HG02938 (cell line): ENCODE data around the gene MSX2.

ENCODE experiments used
- ATAC-seq: cut with Tn5 transposase; IDR thresholded peaks from one replicate; pipeline ENCODE4 v1.9.1; 2021; ENCODE audit warnings: mild to moderate bottlenecking, moderate library complexity; ENCODE audit not compliant: unreplicated experiment

The MSX2 gene

DNA sequence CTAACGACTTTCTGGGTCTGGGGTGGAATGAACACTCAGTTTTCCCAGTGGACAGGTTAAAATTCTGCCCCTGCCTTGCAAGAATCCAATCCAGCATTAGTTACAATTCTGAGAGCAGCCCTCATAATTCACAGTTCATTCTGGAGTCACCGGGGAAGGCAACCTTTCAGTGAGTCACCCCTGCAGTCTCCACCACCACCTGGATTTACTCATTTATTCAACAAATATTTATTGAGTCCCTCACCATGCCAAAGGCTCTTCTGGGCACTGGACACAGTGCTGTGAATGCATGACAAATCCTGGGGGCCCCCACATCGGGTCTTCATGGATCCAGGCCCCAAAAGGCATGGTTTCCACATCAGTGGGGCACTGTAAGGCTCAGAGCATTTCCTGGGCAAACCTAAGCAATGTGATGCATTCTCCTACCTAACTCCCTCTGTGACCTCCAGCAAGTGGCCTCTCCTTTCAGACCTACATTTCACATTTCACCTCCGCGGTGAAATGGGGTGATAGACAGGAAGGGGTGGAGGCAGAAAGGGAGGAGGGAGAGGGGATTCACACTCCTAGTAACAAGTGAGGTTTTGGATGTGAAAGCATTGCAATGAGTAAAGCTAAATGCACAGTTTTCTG lies 6.4 kb upstream of the MSX2 start:
- ATAC-seq = no peak

DNA sequence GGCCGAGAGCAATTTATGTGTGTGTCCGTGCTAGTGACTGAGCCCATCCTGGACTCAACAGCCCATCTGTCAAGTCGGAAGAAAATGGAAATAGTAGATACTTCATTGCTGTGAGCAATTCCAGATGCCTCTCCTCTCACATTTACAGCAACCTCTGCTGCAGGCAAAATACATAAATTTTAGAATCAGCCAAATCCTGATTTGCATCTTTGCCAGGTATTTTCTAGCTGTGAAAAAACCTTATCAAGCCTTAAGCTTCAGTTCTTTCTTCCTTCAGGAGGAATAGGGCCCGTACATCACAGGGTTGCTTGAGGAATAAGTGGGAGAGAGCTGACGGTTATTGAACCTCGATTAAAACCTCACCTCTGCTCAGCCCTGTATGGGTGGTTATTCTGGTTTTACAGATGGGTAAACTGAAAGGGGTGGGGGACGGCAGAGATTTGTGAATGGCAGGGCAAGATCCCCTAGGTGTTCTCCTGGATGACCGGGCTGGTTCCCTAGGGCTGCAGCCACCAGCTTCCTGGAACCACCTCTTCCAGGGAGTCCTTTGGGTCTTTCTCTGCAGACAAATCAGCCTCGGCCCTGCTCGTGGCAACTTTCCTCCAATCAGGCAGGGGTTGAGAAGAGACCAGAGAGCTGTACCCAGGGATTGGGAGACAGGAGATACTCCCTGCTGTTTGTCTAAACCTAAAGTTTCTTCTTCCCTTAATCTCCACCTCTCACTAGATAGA lies 5.3 kb upstream of the MSX2 start:
- no peak for ATAC-seq

DNA sequence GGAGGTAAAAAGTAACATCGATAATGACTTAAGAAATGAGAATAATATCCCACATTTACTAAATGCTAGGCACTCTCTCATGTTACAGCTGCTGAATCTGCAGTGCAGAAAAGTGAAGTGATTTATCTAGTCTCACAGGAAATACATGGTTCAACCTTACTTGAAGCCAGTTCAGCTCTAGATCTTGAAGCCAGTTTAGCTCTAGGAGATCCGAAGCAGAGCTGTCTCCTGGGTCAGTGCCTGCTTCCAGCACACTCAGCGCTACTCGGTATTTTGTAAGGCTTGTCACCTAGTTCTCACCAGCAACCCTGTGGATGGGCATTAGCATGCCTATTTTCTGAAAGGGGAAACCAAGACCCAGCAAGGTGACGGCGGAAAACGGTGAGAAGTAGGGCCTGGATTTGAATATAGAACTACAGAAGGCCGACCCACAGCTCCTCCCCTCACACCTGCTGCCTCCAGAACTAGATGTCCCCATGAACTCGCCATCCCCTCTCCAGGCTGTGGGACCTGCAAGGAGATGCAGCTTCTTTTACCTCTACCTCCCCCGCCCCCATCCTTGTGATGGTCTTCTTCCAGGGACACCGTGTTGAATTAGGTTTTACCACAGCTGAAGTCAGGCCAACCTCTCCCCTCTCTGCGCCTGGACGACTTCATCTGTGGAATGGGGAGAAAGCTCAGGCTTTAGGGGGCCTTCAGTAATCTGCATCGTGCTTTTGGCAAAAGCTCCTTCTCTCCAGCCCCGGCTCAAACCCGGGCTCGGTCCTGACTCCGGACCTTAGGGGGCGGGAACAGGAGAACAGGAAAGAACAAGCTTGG lies 4.4 kb upstream of the MSX2 start:
- ATAC-seq = no peak

DNA sequence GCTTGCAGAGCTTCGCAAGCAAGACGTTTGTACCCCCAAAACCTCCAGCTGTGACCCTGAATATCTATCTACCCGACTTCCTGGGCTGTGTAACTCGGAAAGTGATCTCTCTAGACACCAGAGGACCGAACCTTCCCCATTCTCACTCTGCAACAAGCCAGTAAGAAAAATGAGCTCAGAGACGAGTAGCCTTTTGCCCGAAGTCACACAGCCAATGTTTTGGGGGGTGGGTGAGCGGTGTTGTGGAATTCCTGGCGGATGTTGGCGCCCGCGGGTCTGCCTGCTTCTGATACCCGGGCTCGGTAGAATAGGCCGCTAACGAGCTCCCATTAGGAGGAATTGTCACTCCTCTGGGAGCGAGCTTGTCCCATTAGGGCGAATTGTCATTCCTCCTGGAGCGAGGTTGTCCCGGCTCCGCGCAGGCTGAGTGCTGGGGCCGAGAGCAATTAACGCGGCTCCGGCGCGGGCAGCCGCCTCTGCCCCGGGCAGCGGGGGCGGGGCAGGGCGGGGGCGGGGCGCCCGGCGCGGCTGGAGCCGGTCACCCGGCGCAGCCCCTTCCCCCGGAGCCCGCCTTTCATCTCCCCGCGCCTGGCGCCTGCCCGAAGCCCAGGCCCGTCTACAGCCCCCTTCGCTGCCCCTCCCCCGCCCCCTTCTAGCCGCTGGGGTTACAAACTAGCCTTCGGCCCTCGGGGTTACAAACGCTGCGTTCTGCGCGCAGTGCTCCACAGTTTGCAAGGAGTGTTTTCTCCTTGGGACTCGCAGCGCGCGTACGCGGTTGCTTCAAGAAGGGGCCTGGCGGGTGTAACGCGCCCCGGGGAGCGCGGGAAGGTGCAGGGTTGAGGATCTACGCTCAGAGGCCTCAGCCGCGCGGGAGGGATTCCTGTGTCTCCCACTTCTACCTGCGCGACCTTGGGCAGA lies 3.5 kb upstream of the MSX2 start:
- ATAC-seq = no peak

DNA sequence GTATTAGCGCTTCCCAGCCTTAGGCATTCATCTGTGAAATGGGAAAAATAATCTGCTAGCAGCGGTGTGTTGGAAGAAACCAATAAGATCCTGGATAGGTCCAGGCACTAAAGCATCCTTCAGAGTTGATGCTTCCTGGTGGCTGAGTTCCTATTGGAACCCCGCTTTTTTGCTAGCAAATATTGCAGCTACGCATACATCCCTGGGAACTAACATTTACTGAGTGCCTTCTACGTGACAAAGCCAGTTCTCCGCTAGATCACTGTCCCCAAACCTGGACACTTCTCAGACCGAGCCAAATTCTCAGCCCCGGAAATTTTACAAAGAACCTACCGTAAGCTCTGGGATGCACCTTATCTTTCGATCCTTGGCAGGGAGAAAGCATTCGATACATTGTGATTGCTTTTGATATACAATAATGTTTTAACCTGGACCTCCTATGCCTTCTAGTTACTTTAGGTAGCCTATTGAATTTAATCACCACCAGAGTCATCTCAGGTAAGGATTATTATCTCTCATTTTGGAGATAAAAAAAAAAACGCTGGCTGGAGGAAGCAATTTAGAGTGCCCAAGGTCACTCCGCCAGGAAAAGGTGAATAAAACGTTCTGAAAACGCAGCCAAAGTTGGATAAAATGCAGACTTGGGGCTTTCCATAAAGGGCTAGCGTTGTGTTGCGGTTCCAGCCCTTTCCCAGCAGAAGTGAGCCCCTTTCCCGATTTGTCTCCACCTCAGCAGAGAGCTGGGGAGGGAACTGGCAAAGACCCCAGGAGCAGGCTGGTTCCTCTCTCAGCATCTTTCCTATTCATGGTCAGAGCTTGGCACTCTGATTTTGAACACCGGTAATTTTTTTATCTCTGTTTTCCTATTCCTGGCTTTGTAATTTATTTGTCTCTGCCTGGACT lies 2.6 kb upstream of the MSX2 start:
- ATAC-seq = no peak

DNA sequence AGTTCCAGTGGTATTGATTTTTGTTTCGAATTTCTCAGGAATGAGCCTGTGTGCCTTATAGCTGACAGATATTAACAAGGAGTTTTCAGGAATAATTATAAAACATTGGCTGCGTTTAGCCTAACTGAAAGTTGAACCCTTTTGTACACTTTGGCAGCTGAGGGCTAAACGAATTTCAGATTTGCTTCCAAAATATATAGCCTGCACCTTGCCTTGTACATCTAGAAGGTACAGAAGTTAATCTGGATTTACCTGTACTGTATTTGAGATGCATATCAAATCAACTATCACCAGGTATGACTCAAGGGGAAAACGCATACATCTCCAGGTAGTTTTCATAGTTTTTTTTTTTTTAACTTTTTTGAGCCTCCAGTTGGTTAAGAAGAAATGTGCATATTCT lies 1.9 kb upstream of the MSX2 start:
- no peak for ATAC-seq

DNA sequence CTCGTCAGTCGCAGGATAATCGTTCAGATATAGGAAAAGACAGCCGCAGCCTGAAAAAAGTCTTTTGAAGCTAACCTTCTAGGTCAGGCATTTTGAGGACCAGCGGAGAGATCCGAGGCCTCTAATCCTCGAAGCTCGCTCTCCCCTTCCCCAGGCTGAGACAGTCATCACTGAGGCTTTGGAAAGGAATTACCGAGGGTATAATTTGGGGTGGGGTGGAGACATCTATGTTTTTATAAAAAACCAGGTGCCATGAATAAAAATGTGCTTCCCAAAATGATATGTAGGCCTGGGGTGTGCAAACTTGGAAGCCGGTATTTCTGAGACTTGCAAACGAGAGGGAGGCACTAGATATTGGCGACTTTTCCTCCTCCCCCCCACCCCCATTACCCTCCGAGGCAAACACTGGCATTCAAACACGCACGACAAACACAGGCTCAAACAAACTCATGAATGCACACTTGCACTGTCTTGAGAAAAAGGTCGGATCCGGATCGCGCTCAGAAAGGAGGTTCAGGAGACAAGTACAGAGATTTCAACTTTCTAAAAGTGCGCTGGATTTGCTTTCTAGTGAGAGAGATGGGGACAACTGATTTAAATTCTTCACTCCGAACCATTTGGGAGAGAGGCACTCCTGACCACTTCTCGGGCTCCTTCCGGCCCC lies 935 bp upstream of the MSX2 start:
- ATAC-seq = no peak

DNA sequence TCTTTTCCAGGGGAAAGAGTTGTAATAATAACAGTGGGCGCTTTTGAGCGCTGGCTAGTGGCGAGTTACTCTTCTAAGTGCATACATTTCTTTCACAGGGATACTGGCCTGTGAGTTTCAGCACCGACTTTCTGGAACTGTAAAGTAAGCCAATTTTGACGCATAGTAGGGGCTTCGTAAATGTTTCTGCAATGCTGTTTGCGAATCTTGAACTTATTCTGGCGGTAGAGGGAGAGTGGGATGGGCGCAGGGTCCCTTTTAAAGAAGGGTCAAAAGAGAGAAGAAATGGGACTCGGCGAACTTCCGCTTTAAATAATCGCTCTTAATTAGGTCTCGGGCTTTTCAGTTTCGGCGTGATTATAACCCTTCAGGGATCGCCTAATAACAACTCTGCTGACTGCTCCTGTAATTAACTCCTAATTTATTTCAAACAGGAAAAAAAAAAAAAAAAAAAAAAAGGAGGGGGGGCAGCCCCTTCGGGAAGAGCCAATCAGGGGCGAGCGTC lies 351 bp upstream of the MSX2 start:
- no peak for ATAC-seq

DNA sequence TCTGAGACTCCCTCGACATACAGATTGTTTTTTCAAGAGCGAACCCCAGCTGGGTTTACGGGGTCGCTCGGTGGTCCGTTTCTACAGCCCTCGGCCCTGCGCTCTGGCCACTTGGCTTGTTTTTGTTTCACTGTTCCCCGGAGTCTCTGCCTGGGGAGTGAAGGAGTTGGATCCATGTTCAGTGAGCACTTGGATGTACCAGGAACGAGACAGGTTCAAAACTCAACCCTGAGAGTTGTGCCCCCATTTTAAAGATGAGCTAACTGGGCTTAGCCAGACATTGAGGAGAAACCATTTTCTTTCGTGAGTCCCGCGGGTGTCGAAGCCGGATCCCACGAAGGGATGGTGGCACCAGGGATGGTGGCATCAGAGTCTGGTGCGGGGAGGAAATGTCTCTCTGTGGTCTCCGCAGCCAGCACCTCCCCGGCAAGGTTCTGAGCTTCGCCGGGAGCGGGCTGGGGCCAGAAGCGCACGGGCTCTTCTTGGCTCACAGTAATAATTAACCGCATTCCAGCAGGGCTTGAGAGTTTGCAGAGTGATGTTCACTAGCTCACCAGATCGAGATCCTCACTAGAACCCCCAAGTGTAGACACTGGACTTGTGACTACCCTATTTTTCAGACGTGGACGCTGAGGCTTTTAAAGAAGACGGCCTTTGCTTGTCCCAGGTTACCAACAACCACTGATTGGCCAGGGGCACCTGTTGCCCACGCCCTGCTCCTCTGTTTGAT lies 1.0 kb downstream of the MSX2 start:
- no peak for ATAC-seq

DNA sequence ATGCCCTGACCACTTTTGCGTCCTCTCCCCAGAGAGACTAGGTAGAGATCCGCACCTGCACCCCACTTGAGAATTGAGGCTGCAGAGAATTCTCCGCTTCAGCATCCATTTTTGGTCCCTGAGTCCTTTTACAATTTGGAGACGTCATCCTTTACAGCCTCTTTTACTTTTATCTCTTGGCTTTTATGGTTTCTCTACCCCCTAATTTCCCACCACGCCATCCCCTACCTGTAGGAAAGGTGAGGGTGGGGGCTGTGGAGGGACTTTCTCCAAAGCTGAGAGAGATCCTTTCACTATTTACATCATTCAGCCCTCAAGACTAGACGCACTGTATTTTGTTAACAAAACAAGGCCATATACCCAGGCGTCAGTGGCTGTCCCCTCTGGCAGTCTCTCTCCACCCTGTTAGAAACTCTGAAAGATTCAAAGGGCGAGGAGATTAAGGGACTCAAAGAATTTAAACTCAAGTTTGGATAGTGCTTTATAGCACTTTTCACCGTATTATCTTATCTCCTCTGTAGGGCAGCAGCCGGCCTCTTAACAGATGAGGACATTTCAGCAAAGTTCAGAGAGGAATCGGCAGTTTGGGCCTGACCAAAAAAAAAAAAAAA lies 1.7 kb downstream of the MSX2 start:
- no peak for ATAC-seq

DNA sequence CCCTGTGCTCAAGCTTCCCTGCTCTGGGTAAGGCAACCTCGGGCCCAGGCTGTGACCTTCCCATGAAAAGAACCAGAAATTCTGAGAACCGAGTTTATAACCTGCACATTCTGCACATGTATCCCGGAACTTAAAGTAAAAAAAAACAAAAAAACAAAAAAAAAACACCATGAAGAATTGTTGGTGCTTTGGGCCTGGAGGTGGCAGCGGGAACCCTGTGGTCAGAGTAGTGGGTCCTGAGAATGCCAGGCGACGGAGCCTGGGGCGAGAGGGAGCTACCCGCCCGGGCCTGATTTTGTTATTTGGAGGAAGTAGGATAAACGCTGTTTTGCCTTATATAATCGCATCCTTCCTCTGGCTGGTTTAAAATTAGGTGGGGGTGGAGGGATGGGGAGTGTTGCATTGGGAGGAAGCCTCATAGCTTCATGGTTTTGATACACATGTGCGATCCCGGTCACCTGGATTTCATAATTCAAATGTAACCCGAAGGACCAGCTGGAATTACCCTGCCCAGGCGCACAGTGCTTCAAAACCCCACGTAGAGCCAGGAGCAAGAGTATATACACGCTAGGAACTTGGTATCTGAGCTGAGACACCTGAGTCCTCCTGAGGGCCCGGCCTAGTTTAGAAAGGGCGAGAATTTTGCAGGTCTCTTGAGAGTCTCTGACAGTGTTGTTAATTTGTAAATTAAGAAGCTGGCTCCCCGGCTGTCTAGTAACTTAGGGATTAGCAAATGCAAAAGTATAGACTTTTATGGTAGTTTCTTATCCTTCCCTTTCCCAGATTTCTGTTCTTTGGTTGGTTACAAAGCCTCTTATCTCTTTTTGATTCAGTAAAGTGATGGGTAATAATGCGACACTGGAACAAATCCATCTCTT lies 2.8 kb downstream of the MSX2 start:
- ATAC-seq = no peak

DNA sequence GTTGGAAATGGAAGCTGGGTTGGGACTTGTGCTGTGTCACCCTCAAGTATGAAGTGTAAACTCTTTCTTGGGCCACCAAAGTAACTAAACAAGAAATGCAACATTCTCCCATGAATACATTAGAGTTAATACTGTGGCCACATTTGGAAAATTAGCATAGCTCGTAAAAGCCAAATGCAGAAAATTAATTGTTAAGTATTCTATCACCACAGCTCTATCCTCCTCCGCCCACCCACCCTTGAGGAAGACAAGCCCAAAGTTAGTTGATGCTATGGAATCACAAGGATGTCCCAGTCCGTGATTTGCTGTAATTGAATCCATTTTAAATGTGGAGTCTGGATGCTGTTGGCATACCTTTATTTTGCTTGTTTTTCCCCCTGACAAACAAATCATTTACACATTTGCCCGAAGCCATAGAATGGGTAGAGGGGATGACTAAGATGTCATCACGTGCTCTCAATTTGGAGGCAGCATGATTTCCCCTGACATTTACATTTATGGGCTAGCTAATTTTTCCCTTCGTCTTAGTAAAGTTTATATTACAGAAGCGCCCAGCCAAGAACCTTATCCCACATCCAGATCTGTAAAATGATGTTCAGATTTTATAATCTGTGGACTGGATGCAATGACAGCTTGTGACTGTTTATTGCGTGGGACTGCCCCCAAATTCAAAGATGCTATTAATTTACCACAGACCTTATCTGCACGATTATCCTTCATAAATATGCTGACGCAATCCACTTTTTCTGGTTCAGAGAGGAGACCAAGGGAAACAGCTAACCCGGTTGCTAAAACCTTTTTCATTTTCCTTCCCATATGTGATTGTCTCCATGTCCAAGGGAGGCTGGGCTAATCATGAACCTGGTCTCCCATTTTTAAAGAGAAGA lies 3.7 kb downstream of the MSX2 start:
- no peak for ATAC-seq

DNA sequence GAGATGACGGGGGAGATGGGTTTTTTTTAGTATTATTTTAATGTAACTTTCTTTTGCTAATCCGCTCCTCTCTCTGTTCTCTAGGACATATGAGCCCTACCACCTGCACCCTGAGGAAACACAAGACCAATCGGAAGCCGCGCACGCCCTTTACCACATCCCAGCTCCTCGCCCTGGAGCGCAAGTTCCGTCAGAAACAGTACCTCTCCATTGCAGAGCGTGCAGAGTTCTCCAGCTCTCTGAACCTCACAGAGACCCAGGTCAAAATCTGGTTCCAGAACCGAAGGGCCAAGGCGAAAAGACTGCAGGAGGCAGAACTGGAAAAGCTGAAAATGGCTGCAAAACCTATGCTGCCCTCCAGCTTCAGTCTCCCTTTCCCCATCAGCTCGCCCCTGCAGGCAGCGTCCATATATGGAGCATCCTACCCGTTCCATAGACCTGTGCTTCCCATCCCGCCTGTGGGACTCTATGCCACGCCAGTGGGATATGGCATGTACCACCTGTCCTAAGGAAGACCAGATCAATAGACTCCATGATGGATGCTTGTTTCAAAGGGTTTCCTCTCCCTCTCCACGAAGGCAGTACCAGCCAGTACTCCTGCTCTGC lies 4.8 kb downstream of the MSX2 start:
- ATAC-seq = no peak

DNA sequence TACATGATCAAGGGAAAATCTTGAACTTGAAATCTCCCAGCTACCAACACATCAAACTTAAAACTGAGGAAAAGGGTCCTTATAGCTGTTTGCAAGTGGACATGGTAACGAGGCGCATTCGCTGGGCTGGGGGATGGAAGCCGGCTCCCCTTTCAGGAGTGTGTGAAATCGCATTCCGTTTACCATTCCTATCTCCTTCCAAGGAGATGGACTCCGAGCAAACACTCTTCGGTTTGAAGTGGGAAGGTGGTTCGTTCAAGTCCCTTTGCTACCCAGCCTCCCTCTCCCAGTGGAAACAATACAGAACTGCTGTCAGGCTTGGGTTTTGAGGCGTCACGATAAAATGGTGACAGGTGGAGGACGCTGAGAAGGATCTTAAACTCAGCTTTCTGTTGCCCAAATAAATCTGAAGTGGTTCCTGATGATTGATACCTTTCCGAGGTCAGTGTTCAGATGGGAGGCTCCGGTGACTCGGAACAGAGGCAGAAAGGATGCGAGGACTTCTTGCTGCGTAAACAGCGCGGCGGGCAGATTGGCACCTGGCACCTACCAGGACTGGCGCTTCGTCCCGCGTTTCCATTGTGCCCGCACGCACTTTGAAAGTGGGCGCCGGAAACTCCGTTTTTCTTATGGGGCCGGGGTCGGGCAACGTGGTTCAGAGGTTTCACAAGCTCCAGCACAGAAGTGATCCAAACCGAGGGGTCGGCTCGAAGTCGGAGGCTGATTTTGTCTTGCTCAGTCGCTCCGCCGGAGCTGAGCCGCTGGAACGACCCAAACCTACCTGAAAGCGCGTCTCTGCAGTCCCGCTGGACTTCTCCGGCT lies 7.0 kb downstream of the MSX2 start:
- no peak for ATAC-seq
